ENCODE measurements around the gene GRM5. TPM values are rescaled to one million over a fixed set of nuclear protein-coding genes. Genes with fewer than 3 reads are reported as not detected.

The GRM5 gene
- total and polyA plus RNA-seq, 2 donors (not counting 1 experiment from before 2014, with no cell fraction given), result not detected

- Histone ChIP-seq H3K79me2 (ENCODE audit: control insufficient read depth, insufficient read depth, low read length) (no peaks in the 10 kb centered on the region), H3K36me3 (replicated peaks in 1 of 2; ENCODE audit: control extremely low read depth in 1 of 2, control insufficient read depth in 1 of 2, extremely low read depth in 1 of 2, insufficient read depth in 2 of 2, low read length in 1 of 2) (no peaks in the 10 kb centered on the region), H3K27ac (ENCODE audit: low read length in 2 of 2) (no peak overlapping the region), H3K4me2 (replicated peaks; ENCODE audit: low read depth, low read length, poor library complexity, severe bottlenecking) (no peak overlapping the region), H3K4me3 (ENCODE audit: control extremely low read depth in 1 of 5, extremely low read depth in 1 of 5, insufficient read depth in 1 of 5, low read depth in 2 of 5, low read length in 4 of 5) (no peak overlapping the region), H3K27me3 (replicated peaks in 1 of 4; ENCODE audit: control extremely low read depth in 1 of 4, control insufficient read depth in 3 of 4, insufficient read depth in 4 of 4, low read length in 3 of 4) (no peaks in the 10 kb centered on the region), H3K4me1 (ENCODE audit: control insufficient read depth in 2 of 2, insufficient read depth in 2 of 2, low read length in 2 of 2) (no peaks in the 10 kb centered on the region), H4K20me1 (ENCODE audit: control insufficient read depth, insufficient read depth, low read length, poor library complexity, severe bottlenecking) (no peaks in the 10 kb centered on the region), H2AFZ (ENCODE audit: insufficient read depth, low read depth, low read length, poor library complexity, severe bottlenecking) (no peak overlapping the region), H3K9me3 (ENCODE audit: control extremely low read depth in 1 of 3, control insufficient read depth in 2 of 3, insufficient read depth in 1 of 3, low read length in 2 of 3) (peaks cover 0 to 2% (median 0%) of the 10 kb centered on the region in 3 donors), H3K9ac (ENCODE audit: low read length) (no peak overlapping the region)
- TF ChIP-seq CTCF (IDR thresholded peaks at IDR 0.05) (no peak), EZH2 (IDR thresholded peaks at IDR 0.05; ENCODE audit: borderline replicate concordance, insufficient read depth, low read depth, low read length, poor library complexity, severe bottlenecking) (no peak)
- CTCF ChIA-PET, result no interaction called here
- POLR2A ChIA-PET, result no interaction called here
- Mint-ChIP-seq H3K27me3 (no peaks in the 10 kb centered on the region), H3K4me3 (no peak overlapping the region), H3K27ac (no peak overlapping the region), H3K4me1 (no peaks in the 10 kb centered on the region), H3K9me3 (ENCODE audit: insufficient read depth) (no peaks in the 10 kb centered on the region)
- 80% methylated on average over 1 of the region's 2 CpGs for WGBS (ENCODE audit: insufficient coverage)
- no peak for DNase-seq
- ATAC-seq (ENCODE audit: low read depth), result no peak
- intact Hi-C loops (cut with micrococcal nuclease), result no loop called here
These were observed 570.9 kb downstream of the GRM5 start for GRCh38 chr11:88494848-88495247.

GRCh38 chr11:88491674-88492073, 574.1 kb downstream of the GRM5 start:
- H3K27ac Mint-ChIP-seq, result no peak overlapping the region
- CTCF ChIA-PET, result no interaction called here
- no peak for TF ChIP-seq CTCF (IDR thresholded peaks at IDR 0.05)
- no peak for TF ChIP-seq EZH2 (IDR thresholded peaks at IDR 0.05; ENCODE audit: borderline replicate concordance, insufficient read depth, low read depth, low read length, poor library complexity, severe bottlenecking)
- Histone ChIP-seq H3K27ac (ENCODE audit: low read length in 2 of 2) (no peak overlapping the region), H4K20me1 (ENCODE audit: control insufficient read depth, insufficient read depth, low read length, poor library complexity, severe bottlenecking) (no peaks in the 10 kb centered on the region), H3K4me2 (replicated peaks; ENCODE audit: low read depth, low read length, poor library complexity, severe bottlenecking) (no peak overlapping the region), H3K79me2 (ENCODE audit: control insufficient read depth, insufficient read depth, low read length) (no peaks in the 10 kb centered on the region), H3K4me1 (ENCODE audit: control insufficient read depth in 2 of 2, insufficient read depth in 2 of 2, low read length in 2 of 2) (no peaks in the 10 kb centered on the region), H3K9me3 (ENCODE audit: control extremely low read depth in 1 of 3, control insufficient read depth in 2 of 3, insufficient read depth in 1 of 3, low read length in 2 of 3) (no peaks in the 10 kb centered on the region), H3K36me3 (replicated peaks in 1 of 2; ENCODE audit: control extremely low read depth in 1 of 2, control insufficient read depth in 1 of 2, extremely low read depth in 1 of 2, insufficient read depth in 2 of 2, low read length in 1 of 2) (no peaks in the 10 kb centered on the region), H3K27me3 (replicated peaks in 1 of 4; ENCODE audit: control extremely low read depth in 1 of 4, control insufficient read depth in 3 of 4, insufficient read depth in 4 of 4, low read length in 3 of 4) (no peaks in the 10 kb centered on the region), H2AFZ (ENCODE audit: insufficient read depth, low read depth, low read length, poor library complexity, severe bottlenecking) (no peak overlapping the region), H3K4me3 (ENCODE audit: control extremely low read depth in 1 of 5, extremely low read depth in 1 of 5, insufficient read depth in 1 of 5, low read depth in 2 of 5, low read length in 4 of 5) (no peak overlapping the region), H3K9ac (ENCODE audit: low read length) (no peak overlapping the region)
- DNase-seq, result no peak
- H3K4me1 Mint-ChIP-seq, result no peaks in the 10 kb centered on the region
- no peaks in the 10 kb centered on the region for H3K27me3 Mint-ChIP-seq
- intact Hi-C loops (cut with micrococcal nuclease), result no loop called here
- H3K9me3 Mint-ChIP-seq (ENCODE audit: insufficient read depth), result no peaks in the 10 kb centered on the region
- POLR2A ChIA-PET, result no interaction called here
- no peak overlapping the region for H3K4me3 Mint-ChIP-seq
- ATAC-seq (ENCODE audit: low read depth), result no peak
